ENCODE measurements around the gene TFEB.

Gene TFEB

DNA sequence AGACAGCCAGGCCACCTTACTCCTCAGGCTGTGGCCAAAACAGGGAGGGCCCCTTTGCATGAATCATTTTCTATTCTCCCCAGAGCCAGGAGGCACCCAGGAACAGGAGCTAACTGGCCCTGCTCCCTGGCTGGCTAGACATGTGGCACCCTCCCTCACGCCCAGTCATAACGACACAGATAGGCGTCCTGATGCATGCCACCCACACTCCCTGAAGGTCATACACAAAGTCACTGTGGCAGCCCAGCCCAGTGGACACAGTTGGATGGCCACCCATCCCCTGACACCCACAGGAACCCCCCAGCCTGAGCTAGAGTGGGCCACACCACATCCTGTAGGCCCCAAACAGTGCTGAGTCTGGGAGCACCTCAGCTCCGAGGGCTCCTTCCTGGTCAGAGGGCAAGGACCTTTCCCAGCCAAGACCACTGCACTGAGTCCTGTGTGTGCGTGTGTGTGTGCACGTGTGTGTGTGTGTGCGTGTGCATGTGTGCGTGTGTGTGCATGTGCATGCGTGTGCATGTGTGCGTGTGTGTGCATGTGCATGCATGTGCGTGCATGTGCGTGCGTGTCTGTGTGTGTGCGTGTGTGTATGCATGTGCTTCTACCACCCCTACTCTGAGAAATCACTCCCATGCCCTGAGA is 21.6 kb downstream of the TFEB start:
- peaks cover 9% of the 10 kb centered on the region for H3K4me1 Mint-ChIP-seq (ENCODE audit: low read depth)
- no peaks in the 10 kb centered on the region for H3K36me3 Mint-ChIP-seq (ENCODE audit: low read depth)
- H3K4me3 Mint-ChIP-seq, result no peak overlapping the region
- H3K27me3 Mint-ChIP-seq (ENCODE audit: low read depth), result no peaks in the 10 kb centered on the region
- H3K27ac Mint-ChIP-seq, result no peak overlapping the region
- no peaks in the 10 kb centered on the region for H3K9me3 Mint-ChIP-seq

DNA sequence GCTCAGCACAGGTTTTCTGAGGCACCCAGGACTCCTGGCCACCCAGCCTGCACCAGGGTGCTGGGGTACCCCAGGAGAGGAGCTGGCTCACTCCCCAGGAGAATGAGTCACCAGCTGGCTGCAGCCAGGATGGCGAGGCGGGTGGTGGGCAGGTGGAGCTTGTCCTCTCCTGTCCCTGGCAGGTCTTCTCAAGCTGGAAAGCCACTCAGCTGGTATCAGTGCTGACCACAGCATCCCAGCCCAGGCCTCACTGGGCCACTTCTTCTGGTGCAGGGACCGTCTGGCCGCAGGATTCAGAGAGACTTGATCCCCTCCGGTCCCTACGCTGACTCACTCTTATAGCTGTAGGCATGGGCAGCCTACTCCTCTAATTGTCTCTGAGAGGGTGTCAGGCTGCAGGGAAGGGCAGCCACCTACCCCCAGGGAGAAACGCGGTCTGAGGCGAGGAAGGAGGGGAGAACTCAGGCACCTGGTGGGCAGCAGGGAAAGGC is 22.2 kb downstream of the TFEB start:
- H3K27ac Mint-ChIP-seq, result no peak overlapping the region
- H3K27me3 Mint-ChIP-seq (ENCODE audit: low read depth), result no peaks in the 10 kb centered on the region
- H3K9me3 Mint-ChIP-seq, result no peaks in the 10 kb centered on the region
- H3K36me3 Mint-ChIP-seq (ENCODE audit: low read depth), result no peaks in the 10 kb centered on the region
- H3K4me1 Mint-ChIP-seq (ENCODE audit: low read depth), result peaks cover 11% of the 10 kb centered on the region
- no peak overlapping the region for H3K4me3 Mint-ChIP-seq

DNA sequence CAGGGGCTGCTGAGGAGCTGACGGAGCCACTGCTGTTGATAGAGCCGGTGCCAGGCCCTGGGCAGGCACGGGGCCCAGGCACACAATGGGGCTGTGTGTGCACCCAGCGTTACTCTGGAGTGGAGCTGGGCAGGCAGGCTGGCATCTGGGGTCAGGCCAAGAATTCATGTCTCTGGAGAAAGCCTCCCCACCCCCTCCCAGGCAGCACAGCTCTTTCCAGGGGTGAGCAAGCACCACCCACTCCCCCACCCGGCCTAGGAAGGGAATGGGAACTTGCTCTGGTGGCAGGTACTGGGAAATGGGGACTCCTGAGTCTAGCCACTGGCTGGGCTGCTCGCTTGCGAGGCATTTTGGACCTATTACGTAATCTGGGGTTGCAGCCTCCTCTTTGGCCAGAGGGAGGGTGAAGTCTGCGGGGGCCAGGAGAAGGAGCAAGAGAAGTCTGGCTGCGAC is 22.7 kb downstream of the TFEB start:
- H3K36me3 Mint-ChIP-seq (ENCODE audit: low read depth), result no peaks in the 10 kb centered on the region
- no peaks in the 10 kb centered on the region for H3K9me3 Mint-ChIP-seq
- H3K27me3 Mint-ChIP-seq (ENCODE audit: low read depth), result no peaks in the 10 kb centered on the region
- H3K4me1 Mint-ChIP-seq (ENCODE audit: low read depth), result peaks cover 15% of the 10 kb centered on the region
- no peak overlapping the region for H3K4me3 Mint-ChIP-seq
- H3K27ac Mint-ChIP-seq, result no peak overlapping the region

DNA sequence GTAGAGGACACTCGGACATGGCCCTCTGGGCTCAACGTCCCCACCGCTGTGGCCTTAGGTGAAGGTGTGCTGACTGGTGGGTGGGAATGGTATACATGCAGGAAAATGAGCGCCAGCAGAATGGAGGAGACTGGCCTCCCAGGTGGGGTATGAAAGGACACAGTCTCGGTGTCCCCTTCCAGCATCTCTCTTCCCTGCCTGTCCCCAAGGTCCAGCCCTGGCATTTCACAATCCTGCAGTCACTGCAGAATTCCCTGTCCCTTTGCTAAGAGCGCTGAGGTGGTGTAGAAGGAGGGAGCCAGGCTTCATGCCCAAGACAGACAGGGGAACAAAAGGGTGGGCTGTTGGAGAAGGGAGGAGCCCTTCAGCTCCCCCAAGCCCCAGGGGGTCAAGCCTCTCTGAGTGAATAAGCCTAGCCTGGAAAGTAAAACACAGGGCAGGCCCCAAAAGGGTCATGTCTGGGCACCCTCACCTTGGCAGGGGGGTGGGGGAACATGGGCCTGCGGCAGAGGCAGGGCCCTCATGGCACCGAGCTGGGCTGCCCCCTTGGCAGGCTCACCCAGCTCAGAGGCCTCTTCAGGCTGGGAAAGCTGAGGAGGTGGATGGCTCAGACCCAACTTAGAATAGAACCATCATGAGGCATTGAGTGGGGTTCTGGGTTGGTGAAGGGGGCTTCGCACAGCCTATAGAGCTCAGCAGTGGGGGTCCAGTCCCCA is 23.9 kb downstream of the TFEB start:
- no peaks in the 10 kb centered on the region for H3K9me3 Mint-ChIP-seq

DNA sequence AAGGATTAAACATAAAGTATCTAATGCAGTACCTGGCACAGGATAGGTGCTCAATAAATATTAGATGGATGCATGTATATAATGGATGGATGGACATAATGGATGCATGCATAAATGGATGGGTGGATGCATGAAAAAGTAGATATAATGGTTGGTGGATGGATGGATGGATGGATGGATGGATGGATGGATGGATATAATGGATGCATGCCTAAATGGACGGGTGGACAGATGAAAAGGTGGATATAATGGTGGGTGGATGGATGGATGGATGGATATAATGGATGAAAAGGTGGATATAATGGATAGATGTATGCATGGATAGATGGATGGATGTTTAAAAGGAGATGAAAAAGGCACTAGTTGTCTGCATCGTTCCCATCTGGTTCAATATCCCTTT is 26.0 kb downstream of the TFEB start:
- Mint-ChIP-seq H3K36me3 (ENCODE audit: low read depth) (no peaks in the 10 kb centered on the region), H3K27ac (no peak overlapping the region), H3K27me3 (ENCODE audit: low read depth) (no peaks in the 10 kb centered on the region), H3K4me3 (no peak overlapping the region), H3K4me1 (ENCODE audit: low read depth) (peaks cover 23% of the 10 kb centered on the region), H3K9me3 (no peaks in the 10 kb centered on the region)

More for the DNA sequence above, 23.9 kb downstream of the TFEB start:
- H3K27ac Mint-ChIP-seq, result no peak overlapping the region
- H3K4me3 Mint-ChIP-seq, result no peak overlapping the region
- no peaks in the 10 kb centered on the region for H3K36me3 Mint-ChIP-seq (ENCODE audit: low read depth)
- no peaks in the 10 kb centered on the region for H3K27me3 Mint-ChIP-seq (ENCODE audit: low read depth)
- H3K4me1 Mint-ChIP-seq (ENCODE audit: low read depth), result peaks cover 27% of the 10 kb centered on the region

DNA sequence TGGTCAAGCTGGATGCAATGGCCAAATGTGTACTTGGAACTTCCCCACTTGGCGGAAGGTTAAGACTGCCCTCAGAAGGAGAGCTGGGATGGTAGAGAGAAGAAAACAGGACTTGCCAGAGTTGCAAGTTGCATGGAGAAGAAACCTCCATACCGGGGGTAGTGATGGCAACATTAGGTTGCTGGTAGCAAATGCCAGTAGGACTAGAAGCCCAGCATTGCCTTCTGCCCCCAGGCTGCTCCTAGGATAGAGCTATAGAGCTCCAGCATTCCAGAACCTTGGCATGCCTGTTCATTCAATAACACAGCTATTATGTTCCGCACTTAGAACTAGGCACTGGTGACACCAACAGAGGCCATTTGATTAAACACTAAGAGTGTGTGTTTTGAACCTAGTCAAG is 26.6 kb downstream of the TFEB start:
- Mint-ChIP-seq H3K4me3 (no peak overlapping the region), H3K4me1 (ENCODE audit: low read depth) (peaks cover 21% of the 10 kb centered on the region)

DNA sequence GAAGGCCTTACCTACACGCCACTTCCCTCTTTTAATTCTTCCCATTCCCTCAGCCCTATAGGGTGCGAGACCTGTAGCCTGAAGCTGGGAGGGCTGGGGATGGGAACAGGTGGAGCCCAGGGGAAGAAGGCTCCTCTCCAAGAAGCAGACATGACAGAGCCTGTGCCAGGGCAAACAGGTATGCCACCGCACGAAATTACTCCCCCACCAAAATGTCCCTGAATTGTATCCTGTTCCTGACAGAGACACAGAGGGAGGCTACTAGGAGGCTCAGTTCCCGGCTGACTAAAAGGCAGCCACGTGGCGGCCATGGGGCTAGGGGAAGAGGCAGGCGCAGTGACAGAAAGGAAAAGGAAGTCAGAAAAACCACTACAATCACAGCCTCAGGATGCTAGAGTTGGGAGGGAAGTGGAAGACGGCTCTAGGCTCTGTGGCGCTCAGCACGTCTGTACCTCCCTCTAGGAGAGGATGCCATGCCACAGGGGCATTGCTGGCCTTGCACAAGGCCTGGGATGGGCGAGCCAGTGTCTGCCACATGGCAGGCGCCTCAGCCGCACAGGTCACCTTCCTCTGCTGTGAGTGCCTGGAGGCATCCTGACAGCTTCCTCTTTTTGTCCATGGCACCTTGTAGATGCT is 27.7 kb downstream of the TFEB start:
- Mint-ChIP-seq H3K4me1 (ENCODE audit: low read depth) (peaks cover 21% of the 10 kb centered on the region), H3K9me3 (no peaks in the 10 kb centered on the region)

More for the DNA sequence above, 26.6 kb downstream of the TFEB start:
- no peaks in the 10 kb centered on the region for H3K9me3 Mint-ChIP-seq
- H3K27ac Mint-ChIP-seq, result no peak overlapping the region
- no peaks in the 10 kb centered on the region for H3K36me3 Mint-ChIP-seq (ENCODE audit: low read depth)
- no peaks in the 10 kb centered on the region for H3K27me3 Mint-ChIP-seq (ENCODE audit: low read depth)

DNA sequence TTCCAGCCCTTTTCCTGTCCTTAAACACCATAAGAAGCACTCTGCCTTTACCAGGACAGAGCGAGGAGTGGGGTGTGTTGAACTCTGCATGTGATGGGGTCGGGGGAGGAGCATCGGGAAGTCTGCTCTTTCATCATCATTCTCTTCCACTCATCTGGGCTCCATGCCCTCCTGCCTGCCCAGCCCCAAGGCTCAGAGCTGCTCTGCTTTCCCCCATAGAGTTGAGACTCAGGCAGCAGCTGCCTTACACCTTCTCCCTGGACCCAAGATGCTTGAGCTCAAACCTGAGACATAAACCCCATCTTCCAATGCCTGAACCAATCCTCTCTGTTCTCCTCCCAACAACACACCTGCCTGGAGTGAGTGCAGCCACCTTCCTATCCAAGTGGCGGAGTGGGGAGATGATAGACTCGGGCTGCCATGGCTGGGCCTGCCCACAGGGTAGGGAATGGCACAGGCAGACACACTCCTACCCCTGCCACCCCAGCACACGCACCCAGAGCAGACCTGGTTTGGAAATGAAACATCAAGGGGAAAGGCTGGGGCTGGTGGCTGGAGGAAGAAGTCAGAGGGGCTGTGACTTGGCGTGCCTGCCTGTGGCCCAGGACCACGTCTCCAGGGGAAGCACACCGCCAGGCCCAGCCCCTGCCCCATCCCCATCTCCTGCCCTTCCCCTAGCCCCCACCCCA is 28.4 kb downstream of the TFEB start:
- Mint-ChIP-seq H3K9me3 (no peaks in the 10 kb centered on the region), H3K36me3 (ENCODE audit: low read depth) (no peaks in the 10 kb centered on the region), H3K27ac (peak overlapping the region; percentile 84), H3K4me3 (peak overlapping the region; percentile 50), H3K4me1 (ENCODE audit: low read depth) (peaks cover 21% of the 10 kb centered on the region), H3K27me3 (ENCODE audit: low read depth) (no peaks in the 10 kb centered on the region)

More for the DNA sequence above, 27.7 kb downstream of the TFEB start:
- peak overlapping the region; percentile 52 for H3K4me3 Mint-ChIP-seq
- H3K27me3 Mint-ChIP-seq (ENCODE audit: low read depth), result no peaks in the 10 kb centered on the region
- H3K36me3 Mint-ChIP-seq (ENCODE audit: low read depth), result no peaks in the 10 kb centered on the region
- H3K27ac Mint-ChIP-seq, result peak overlapping the region; percentile 84

DNA sequence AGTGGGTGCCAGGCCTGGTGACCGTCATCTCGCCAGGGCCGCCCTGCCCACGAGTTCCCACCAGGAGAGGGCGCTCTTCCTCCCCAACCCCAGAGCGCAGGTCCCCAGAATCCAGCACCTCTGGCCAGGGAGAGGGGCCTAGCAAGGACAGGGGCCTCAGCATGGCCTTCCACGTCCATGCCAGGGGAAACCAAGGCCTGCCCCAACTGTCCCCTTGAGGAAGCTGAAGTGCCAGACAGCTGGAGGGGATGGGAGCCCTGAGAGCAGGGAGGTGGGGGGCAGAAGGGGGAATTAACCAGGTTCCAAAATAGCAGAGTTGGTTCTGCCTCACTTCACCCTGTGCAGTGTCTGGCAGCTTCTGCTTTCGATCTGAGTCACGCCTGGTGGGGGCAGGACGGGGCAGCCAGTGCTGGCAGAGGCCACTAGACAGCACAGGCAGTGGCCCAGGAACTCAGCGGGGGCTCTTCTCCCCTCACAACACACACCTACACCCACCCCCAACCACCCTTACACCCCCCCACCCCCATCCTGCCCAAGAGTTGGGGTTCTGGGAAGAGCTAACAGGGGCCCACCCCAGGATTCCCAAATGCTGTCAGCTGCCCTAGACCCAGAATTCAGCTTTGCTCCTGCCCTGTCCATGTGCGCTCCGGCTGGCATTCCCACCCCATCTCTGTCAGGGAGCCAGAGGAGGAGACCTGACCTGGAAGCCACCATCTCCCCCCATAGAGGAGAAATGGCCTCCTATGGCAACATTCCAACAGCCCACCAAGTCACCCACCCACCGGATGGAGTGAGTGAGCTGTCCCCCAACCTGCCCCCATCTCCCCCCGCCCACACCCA is 29.2 kb downstream of the TFEB start:
- H3K4me3 Mint-ChIP-seq, result peak overlapping the region; percentile 50
- no peaks in the 10 kb centered on the region for H3K36me3 Mint-ChIP-seq (ENCODE audit: low read depth)
- H3K27ac Mint-ChIP-seq, result peak overlapping the region; percentile 60
- no peaks in the 10 kb centered on the region for H3K9me3 Mint-ChIP-seq
- no peaks in the 10 kb centered on the region for H3K27me3 Mint-ChIP-seq (ENCODE audit: low read depth)
- peaks cover 21% of the 10 kb centered on the region for H3K4me1 Mint-ChIP-seq (ENCODE audit: low read depth)

DNA sequence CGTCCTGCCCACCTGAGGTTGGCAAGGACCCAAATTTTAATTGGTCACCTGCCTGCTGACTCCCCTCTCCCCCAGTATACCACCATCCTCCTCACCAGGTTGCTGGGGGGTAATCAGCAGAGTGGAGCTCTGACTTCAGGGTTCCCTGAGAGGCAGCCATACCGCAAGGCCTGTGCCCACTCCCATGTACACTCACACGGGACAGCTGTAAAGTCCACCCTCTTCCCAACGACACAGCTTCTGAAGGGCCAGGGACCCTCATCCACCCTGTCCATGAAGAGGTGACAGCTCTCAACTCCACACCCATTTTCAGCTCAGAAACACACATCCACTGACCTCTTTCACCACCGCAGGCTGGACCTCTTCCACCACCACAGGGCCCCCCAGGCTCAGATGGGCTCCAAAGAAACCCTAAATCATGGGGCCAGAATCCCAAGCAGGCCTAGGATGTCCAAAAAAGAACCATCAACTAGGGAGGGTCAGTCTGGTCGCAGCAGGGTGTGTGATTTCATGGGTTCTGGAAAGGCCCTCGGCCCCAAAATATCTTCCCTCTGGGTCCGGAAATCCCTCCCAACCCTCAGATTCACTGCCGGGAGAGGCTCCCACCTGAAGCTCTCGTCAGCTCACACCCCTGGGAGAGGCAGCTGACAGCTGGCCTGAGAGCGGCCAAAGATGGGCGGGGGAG is 30.0 kb downstream of the TFEB start:
- Mint-ChIP-seq H3K27ac (no peak overlapping the region), H3K9me3 (no peaks in the 10 kb centered on the region), H3K4me3 (no peak overlapping the region), H3K36me3 (ENCODE audit: low read depth) (no peaks in the 10 kb centered on the region), H3K4me1 (ENCODE audit: low read depth) (peaks cover 21% of the 10 kb centered on the region), H3K27me3 (ENCODE audit: low read depth) (no peaks in the 10 kb centered on the region)

DNA sequence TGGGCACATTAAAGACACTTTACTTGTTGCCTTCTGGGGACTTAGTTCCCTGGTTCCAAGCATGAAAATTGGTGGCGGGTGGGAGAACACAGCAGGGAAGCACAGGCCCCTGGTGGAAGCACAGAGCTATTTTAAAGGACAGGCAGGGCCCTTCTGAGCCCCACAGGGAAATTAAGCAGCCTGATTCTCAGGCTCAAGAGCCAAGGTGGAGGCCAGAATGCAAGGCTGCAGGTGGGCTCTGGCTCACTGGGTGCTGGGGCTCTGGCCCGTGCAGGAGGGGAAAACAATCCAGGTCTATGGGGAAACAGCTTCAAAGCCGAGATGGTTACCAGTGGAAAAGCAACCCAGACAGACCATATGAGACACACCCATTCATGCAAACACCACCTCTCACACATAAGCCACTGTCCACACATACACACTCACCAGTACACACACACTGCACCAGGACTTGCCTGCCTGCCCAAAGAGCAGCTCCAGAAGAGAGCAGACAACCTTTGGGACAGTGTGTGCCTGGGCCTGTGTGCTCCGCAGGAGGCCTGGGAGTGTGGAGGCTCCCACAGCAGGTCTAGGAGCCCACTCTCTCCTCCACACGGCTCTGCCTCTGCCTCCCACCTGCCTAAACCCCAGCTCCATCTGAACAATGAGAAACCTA is 30.6 kb downstream of the TFEB start:
- Mint-ChIP-seq H3K9me3 (no peaks in the 10 kb centered on the region), H3K36me3 (ENCODE audit: low read depth) (no peaks in the 10 kb centered on the region), H3K4me1 (ENCODE audit: low read depth) (peaks cover 21% of the 10 kb centered on the region), H3K27me3 (ENCODE audit: low read depth) (no peaks in the 10 kb centered on the region), H3K27ac (no peak overlapping the region), H3K4me3 (no peak overlapping the region)

DNA sequence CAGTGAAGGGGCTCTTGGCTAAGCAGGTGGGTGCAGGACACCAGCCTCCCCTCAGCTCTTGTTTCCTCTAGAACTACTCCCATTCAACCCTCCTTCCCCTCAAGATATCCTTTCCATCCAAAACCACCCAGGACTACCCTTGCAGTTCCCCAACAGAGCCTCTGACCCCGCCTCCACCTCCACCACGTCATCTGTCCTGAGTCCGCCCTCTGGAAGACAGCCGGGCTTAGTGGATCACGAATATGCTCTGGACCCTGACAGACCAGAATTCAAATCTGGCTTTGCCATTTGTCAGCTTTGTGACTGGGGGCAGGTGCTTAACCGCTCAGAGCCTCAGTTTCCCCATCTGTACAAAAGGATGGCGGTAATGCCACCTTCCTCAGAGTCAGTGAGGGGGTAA is 31.4 kb downstream of the TFEB start:
- H3K4me3 Mint-ChIP-seq, result no peak overlapping the region
- H3K4me1 Mint-ChIP-seq (ENCODE audit: low read depth), result peaks cover 21% of the 10 kb centered on the region
- no peak overlapping the region for H3K27ac Mint-ChIP-seq
- no peaks in the 10 kb centered on the region for H3K27me3 Mint-ChIP-seq (ENCODE audit: low read depth)
- no peaks in the 10 kb centered on the region for H3K36me3 Mint-ChIP-seq (ENCODE audit: low read depth)
- H3K9me3 Mint-ChIP-seq, result no peaks in the 10 kb centered on the region
